ENCODE results near the gene SORL1-AS1.
"Not testable (repeated sequence)": the region's sequence is repeated elsewhere in the genome, so short reads cannot be mapped to it uniquely, and the experiment has no call there.

Gene SORL1-AS1

DNA sequence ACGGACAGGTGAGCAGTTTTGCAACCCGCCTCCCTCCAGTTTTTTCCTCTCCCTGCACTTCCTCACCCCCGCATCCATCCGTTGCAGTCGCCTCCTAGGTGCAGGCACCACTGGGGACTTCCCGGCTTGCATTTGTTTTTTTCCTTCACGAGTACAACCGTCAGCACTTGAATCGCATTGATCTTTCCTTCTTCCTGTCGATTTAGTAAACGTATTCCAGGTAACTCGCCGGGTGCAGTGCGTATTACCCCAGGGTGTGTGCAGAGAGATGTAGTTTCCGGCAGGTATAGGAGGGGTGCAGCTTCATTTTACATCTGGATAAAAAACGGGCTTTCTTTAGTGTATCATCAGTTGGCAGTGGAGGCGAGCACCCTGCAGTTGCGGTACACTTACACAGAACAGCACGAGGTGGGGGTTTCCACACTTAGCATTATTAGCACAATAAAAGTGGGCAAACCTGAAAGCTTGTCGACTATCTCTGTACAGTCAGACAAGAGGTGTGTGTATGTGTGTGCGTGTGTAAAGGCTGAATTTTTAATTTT is at the start of gene SORL1-AS1:
Gene SORL1-AS1, minus strand, starts transcription at position 359 of the 542 bp plus-strand sequence.
- DNase-seq (ENCODE audit: low read depth): no peak

DNA sequence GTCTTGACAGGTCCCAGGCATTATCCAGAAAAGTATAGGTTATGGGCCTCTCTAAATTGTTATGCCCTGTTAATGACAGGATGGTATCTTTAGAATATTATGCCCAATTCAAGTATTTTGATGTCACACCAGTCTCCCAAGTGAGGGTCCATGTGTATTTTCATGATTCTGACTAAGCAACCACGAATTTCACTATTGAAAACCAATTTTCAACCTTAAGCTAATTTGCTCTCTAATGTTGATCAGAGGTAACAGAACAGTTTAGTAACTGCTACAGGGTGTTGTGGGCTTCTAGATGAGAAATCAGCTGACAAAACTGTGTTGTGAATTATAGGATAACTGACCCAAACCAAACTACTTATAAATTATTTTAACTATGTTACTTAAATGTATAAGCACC is 48.0 kb upstream of the SORL1-AS1 start:
- no peak for DNase-seq (ENCODE audit: low read depth)

DNA sequence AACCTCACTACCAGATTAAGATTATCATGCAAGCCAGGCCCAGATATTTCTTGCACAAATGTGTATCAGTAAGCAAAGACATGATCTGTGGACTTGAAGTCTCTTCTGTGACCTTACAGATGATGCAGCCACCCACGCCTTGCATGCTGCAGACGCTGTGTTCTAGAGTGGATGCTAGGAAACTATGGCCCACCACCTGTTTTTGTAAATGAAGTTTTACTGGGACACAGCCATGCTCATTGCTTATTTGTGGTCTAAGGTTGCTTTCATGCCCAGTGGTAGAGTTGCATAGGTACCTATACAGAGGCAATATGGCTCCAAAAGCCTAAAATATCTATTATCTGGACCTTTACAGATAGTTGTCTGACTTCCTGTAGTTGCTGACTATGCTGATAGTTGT is 47.5 kb upstream of the SORL1-AS1 start:
- no peak for DNase-seq (ENCODE audit: low read depth)

DNA sequence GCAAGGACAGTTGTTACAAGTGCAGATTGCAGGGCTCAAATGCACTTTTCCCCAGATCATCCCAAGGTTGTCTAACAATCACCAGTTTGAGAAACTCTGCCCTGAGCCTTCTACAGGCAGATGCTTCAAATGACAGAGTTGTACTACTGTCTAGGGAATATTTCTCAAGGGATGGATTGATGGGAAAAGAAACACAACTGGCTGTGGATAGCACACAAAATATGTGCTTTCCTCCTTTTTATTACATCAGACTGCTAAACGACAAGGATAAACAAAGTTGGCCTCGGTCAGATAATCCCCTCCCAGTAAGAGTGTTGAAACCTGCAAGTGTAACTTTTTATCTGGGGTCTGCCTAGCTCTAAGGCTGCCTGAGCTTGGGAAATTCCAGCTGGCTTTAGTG is 46.6 kb upstream of the SORL1-AS1 start:
- no peak for DNase-seq (ENCODE audit: low read depth)

DNA sequence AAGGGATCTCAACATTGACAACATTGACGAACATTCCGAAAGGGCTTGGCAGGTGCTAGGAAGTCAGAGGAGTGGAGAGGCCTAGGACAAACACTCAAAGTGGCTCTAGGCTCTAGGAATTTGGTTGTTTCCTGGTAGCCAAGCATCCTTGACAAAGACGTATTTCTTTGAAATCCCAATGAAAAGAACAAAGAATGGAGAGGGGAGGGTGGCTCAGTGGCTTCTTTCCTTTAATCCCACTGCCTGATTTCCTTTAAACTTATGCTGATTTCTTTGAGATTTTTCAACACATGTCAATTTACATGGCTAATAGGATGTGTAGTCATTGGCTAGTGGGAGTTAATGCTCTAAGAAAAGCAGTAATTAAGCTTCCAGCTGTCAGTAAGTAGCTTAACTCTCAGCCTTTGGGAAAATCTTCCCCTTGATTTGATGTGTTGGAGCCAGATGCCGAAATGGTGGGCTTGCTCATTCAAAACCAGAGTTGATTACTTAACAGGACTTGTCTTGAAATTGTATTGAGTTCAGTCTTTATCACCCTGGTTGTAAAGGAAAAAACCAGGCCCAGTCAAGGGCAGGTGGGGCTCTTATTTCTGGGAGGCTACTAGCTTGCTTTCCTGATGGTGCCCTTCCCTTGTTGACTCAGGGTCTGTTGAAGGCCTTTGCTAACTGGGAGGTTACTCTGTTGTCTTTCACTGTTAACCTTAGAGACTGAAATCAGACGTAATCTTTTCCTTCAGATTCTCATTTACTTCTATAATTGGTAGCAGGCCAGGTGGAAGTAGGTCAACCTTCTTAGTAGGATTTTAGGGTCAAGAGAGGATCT is 44.6 kb upstream of the SORL1-AS1 start:
- no peak for DNase-seq (ENCODE audit: low read depth)

DNA sequence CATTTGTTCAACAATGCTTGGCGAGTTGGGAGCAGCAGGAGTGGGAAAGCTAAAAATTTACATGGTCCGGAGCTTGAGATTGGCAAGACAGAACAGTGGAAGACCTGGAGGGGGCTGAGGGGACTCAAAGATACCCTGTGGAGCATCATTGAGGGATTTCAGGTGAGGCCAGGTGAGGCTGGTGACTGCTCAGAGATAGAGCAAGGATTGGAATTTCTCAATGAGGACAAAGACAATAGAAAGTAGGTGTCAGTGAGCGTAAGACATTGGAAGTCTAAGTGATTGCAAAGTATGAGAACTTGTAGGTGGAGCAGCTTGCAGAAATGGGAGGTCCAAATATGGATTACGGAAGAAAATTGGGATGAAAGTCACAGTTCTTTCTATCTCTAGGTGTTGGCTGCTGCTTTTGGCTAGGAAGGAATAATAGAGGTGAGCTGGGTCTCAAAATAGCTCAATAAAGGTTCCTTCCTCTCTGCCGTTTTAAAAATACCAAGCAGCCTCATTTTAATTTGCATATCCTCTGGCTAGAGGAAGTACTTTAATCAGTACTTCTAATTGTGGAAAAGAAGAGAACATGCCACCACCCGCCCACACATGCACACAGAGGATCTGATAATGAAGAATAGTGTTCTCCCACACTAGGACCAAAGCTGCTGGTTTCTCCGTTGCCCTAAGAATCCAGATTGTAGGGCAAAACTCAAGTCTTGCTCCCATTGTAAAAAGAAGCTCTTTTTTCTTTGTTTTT is 41.8 kb upstream of the SORL1-AS1 start:
- no peak for DNase-seq (ENCODE audit: low read depth)

DNA sequence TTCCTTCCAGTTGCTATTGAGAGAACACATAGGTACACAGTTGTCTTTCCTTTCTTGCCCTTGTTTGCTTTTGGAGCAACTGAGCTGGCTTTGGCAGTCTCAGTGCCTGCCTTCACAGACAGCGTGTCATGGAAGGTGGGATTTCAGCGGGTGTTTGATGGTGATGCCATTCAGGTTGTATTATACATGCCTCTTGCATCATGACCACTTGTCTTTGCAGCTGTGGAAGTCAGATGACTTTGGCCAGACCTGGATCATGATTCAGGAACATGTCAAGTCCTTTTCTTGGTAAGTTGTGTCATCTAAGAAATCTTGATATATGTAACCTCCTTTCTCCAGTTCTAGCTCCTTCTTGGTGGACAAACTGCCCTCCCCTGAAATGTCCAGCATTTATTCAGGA is 37.1 kb upstream of the SORL1-AS1 start:
- DNase-seq (ENCODE audit: low read depth): no peak

DNA sequence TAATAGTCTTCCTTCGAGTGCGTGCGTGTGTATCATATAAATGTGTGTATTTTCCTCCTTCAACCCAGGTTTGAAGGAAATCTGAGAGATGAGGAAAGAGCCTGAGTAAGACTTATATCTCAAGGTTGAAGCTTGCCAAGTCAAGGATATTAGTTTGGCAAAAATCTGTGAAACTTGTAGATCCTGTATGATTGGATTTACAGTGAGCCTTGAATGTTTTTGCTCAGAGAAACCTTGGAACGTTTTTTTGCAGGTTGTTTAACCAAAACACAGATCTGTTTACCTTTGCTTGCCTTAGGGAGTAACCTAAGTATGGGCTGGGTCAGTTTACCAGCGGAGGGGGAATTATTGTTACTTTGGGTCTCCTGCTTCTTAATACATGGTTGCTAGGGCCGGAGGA is 35.9 kb upstream of the SORL1-AS1 start:
- no peak for DNase-seq (ENCODE audit: low read depth)

DNA sequence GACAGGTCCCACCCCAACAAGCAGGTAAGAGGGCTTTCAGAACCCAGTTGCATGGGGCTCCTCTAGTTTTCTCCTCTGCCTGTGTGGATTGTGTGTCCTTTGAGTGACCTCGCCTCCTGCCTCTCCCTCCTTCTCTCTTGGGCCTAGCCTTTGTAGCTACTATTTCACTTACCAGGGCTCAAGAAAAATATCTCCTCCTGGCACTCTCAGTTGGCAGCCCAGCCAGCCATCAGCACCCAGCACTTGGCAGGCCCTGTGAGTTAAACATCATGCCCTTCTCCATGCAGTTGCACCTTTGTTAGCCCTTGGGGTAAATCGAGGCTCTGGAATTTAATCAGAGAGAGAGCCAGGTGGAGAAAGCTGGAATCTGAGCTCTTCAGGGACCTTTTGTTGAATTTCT is 35.4 kb upstream of the SORL1-AS1 start:
- no peak for DNase-seq (ENCODE audit: low read depth)

DNA sequence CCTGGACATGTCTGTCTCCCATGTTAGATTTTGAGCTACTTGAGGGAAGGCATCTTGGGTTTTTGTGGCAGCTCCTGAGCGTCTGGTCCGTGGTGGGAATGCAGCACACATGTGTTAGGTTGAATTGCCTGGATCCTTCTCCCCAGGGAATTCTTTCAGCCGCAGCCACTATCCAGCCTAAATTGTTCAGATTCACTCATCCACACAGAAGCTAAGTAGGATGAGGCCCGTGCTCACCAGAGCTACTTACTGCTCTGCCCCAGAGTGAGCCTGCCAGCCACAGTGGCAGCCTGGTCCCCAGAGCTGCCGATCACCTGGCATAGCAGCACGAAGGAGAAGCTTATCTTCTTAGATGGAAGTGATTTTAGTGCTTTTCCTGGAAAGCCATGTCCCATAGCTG is 34.4 kb upstream of the SORL1-AS1 start:
- DNase-seq (ENCODE audit: low read depth): no peak

DNA sequence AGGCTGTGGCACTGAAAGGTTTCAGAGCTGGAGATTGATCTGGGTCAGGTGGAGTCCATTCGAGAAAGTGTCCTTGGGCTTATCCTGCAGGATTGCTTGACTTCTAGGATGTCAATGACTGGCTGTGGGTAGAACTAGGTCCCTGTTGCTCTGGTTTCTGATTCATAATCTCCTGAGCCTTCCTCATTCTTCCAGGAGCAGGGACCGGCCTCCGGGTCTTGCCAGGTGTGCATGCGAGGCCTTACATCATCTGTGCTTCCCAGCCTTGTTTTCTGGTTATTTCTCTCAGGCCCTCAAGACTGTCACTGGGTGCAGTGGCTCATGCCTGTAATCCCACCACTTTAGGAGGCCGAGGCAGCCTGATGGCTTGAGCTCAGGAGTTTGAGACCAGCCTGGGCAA is 33.3 kb upstream of the SORL1-AS1 start:
- DNase-seq (ENCODE audit: low read depth): no peak

DNA sequence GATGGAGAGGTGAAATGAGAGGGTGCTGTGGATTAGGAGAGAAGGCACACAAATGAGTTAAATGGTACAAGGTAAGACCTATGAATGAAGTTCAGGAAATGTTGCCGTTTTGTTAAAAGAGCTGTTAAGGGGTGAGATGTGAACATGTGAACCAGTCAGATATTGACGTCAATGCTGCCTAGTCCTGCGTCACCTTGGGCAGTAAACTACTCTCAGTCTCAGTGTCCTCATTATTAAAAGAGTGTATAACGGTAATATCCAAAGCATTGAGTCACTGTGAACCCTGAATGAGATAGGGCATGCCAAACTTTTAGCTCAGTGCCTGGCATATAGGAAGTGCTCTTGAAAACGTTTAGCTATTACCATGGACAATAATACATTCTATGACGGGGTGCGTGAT is 32.4 kb upstream of the SORL1-AS1 start:
- no peak for DNase-seq (ENCODE audit: low read depth)

DNA sequence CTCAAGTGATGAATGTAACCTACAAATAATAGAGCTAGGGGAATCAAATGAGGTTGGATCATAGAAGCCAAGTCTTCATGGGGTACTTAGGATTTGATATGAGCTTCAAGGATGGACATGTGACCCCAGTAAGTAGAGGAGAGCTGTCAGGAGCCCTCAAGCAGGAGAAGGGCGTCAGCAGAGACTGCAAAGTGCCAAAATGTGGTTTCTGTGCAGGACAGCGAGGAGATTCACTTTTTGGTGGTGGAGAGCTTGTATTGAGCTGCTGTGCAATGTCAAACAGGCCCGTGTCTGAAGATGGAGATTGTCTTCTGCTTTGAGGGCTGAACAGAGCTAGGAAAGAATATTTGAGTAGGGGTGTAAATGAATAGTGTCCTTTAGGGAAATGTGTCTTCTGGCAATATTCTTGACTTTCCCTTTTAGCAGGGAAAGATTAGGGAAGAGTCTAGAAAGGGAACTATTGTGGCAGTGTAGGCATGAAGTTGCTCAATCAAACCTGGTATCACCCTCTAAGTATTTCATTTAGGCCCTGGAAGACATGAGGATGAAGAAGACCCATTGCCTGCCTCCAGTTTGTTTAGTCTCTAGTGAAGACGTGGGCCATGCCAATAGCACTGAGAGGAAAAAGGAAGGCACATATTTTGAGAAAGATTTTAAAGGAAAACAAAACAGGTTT is 31.2 kb upstream of the SORL1-AS1 start:
- no peak for DNase-seq (ENCODE audit: low read depth)

DNA sequence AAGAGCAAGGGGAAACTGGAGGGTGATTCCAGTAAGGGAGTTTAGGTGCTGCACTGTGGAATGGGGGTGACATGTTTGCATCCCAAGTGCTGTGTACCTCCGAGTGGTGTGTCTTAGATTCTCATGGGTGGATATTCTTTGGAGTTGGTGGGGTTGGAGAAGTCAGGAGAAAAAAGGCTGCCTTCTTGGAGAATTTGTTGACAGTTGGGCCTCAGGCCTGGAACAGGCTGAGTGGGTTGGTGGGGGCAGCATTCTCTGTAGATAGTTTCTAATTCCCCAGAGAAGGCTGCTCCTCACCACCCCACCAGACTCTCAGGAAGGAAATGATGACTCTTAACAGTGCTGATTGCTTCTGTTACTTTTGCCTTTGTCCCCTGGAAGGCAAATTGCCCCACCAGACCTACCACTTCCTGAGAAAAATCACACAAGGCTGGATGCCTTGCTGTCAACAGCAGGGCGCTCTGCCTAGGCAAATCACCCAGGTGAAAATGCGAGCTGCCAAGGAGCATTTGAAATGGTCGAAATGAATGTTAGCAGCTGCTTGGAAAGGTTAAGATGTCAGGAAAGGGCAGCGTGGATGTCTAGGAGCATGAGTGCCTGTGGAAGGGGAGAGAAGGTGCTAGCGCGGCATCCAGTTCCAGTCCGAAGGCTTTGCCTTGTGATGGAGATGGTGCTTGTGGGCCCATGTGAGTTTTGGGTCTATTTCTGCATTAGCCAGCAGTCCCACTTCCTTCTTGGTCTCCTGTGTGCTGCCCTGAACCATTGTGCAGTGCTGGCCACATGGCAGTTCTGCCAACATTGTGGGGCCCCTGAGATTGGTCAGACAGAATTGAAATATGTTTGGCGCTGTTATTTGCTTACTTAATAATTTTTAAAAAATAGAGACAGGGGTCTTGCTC is 29.7 kb upstream of the SORL1-AS1 start:
- no peak for DNase-seq (ENCODE audit: low read depth)

DNA sequence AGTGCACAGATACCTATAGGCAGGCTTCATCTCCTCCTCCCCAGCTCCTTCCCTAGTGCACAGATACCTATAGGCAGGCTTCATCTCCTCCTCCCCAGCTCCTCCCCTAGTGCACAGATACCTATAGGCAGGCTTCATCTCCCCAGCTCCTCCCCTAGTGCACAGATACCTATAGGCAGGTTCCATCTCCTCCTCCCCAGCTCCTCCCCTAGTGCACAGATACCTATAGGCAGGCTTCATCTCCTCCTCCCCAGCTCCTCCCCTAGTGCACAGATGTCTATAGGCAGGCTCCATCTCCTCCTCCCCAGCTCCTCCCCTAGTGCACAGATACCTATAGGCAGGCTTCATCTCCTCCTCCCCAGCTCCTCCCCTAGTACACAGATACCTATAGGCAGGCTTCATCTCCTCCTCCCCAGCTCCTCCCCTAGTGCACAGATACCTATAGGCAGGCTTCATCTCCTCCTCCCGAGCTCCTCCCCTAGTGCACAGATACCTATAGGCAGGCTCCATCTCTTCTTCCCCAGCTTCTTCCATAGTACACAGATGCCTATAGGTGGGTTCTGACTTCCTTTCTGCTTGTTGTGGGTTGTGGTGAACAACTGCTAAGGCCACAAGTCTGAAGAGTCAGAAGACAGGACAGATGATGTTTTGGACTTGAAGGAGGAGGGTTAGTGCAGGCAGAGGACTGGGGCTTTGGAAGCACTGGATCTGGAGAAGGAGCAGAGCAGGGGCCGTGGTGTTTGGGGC is 28.9 kb upstream of the SORL1-AS1 start:
- DNase-seq (ENCODE audit: low read depth): not testable (repeated sequence)

DNA sequence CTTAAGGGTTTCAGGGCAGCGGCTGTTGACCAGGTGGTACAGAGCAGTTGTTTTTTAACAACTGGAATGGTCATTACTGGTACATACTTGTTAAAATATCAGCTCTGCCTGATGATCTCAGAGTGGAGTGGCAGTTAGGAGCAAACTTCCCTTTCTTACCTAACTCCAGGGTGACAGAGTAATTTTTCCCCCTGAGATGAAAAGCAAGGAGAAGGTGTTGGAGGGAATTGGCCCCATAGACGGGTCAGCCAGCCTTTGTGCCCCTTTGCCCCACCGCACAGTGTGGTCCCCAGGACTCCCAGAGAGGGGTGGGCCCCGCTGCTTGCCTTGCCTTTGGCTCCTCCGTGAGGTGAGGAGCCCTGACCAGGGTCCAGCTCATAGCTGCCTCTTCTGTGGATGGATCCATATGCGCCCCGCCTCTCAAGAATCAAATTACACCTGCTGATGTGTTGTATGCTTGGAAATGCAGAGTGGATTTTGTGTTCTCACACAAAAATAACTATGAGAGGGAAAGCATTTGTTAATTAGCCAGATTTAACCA is 27.0 kb upstream of the SORL1-AS1 start:
- DNase-seq (ENCODE audit: low read depth): no peak

DNA sequence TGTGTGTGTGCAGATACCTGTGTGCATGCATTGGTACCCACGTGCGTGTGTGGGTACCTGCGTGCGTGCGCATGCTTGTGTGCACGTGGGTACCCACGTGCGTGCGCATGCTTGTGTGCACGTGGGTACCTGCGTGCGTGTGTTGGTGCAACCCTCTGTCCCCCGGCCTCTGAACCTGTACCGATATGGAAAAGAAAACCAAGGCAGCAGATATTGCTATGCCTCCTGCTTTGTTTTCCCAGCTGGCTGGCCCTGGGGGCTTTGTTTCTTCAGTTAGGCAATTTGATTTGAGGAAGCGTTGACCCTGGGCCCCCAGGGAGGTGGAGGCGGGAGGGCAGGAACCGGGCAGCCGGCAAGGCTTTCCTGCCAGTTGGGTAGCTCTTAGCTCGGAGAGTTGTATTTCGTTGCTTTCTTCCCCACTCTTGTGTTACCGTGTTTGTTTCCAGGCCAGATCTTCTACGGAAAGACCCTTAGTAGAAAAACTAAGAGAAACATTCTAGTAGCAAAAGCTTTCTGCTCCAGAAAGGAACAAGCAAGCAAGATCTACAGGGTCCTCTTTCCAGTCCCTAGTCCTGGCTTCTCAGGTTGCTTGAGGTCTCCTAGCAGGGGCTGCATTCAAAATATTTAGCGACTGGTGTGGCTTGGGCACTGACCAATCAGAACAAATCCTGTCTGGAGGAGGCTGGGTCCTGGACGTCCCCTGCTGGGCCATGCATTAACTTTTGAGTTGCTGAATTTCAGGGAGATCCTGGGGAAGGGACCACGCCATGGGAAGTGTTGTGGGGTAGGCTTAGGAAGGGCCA is 26.3 kb upstream of the SORL1-AS1 start:
- no peak for DNase-seq (ENCODE audit: low read depth)

DNA sequence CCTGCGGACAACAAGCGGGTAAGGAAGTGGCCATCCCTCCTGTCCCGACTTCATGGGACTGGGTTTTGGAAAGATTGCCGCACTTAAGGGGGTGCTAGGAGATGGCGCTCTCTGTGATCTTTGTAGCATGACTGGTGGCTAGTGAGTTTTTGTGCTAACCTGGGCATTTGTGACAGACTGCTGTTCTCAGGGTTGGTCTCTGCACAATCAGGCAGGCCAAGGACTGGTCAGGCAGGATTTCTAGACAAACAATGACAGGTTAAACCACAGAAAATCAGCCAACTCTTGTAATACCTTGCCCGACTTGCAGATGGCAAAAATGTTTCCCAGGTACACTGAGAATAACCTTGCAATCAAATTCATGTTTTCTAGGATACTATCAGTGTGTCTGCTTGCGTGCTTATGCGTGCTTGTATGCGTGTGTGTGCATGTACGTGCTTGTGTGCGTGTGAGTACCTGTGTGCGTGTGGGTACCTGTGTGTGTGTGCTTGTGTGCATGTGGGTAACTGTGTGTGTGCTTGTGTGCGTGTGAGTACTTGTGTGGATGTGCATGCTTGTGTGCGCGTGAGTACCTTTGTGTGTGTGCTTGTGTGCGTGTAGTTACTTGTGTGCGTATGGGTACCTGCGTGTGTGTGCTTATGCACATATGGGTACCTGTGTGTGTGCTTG is 25.6 kb upstream of the SORL1-AS1 start:
- DNase-seq (ENCODE audit: low read depth): no peak

DNA sequence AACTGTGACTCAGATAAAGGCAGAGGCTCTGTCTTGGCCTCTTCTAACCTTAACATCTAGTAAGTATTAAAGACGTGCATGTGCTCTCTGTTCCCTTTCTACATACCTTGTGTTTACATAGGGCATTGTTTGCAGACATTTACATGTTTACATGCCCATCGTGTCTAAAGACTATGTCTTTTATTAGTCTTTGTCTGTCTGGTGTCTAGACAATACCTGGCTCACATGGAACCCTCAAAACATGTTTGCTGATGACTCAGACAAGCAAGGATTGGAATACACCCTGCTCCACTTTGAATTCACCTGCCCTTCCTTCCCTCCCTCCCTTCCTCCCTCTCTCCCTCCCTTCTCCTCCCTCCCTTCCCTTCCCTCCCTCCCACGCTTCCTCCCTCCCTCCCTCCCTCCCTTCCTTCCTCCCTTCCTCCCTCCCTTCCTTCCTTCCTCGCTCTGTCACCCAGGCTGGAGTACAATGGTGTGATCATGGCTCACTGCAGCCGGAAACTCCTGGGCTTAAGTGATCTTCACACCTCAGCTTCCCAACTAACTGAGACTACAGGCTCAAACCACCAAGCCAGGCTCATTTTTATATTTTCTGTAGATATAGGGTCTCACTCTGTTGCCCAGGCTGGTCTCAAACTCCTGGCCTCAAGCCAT is 23.7 kb upstream of the SORL1-AS1 start:
- DNase-seq (ENCODE audit: low read depth): no peak

Measured in non-pigmented ciliary epithelial cell (primary cell).